Activated CD8-positive, alpha-beta memory T cell treated with anti-CD3 and anti-CD28 coated beads for 1 hour (primary cell): ENCODE results near the gene NR1H3.

Experiments
- DNase-seq, 2 donors: peaks; one replicate each; pipeline ENCODE4 v3.0.0-alpha.2; 2020; ENCODE audit warnings: low read depth in 1 of 2; ENCODE audit errors: extremely low read depth in 1 of 2

NR1H3 gene

DNA sequence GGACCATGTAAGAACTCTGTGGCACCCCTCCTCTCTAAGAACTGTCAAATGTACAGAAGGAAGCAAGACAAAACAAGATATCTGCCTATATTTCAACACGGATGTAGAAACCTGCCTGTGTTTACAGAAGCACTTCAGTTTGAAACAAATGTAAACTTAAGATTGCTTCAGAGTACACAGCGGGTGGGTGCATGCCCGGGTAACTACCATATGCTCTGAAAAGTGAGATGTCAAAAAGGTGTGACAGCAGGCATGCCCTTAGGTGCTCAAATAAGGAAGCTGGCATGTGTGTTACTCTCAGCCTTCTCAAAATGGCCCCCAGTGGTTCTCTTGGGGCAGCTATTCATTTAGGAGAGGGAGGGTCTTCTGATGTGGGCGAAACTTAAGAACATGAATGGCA lies 14.3 kb upstream of the NR1H3 start:
- no peak for DNase-seq

DNA sequence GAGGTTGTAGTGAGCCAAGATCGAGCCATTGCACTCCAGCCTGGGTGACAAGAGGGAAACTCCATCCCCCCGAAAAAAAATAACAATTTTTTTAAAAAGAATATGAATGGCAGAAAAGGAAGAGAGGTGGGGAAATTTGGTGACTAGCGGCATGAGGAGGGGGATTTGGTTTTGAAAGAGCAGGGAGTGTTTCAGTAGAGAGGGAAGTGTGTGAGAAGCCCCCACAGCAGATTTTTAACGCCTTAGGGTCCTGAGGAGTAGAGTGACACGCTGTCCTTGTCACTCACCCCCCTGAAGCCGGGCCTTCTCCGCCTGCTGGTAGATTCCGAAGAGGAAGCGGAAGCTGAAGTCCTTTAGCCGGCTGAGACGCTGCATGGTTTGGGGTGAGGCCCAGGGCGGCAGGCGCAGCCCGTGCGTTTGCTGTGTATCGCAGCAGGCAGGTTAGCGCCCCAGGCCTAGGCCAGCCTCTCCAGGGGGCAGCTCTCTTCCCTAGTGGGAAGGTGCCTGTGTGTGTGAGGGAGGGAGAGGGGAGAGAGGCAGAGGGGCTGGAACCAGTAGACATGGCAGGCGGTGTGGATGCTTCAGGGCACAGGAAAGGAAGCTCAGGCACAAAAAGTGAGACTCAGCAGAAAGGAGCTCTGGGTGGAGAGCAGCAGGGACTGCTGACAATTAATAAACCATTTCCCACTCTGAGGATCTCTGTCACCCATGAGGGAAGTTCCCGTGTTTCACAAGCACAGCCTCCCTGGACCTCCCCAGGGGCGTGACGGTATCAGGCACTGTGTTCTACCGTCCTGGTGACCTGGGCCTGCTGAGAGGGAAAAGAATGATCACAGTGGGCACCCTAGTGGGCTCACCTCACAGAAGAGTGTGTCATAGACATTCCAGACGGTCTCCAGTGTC lies 13.1 kb upstream of the NR1H3 start:
- DNase-seq, result no peak

DNA sequence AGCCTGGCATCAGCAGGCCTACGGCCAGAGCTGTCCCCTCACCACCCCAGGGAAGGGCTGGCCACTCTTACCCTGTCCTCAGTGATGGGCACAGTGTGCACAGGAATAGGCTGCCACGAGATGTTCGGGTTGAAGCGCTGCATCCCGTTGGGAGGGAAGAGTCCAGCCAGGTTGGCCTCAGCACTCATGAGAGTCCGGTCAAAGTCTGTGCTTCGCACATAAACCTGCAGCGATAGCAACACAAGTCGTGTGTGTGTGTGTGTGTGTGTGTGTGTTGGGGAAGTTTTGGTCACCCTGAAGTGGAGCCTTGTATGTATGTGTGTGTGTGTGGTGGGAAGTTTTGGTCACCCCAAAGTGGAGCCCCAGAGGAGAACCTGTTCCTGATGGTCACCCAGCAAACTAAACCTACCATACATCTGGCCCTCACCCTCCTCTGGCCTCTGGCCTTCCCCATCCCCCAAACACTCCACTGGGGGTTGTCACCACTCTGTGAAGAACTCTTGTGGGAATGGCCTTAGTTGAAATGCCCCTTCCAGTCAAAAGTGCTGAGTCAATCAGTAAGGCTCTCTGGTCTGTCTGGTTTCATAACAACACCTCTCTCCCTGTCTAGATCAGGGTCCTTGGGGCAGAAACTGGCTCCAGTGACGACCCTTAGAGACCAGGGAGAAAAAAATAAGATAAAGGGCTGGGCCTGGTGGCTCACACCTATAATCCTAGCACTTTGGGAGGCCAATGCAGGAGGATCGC lies 12.0 kb upstream of the NR1H3 start:
- no peak for DNase-seq

DNA sequence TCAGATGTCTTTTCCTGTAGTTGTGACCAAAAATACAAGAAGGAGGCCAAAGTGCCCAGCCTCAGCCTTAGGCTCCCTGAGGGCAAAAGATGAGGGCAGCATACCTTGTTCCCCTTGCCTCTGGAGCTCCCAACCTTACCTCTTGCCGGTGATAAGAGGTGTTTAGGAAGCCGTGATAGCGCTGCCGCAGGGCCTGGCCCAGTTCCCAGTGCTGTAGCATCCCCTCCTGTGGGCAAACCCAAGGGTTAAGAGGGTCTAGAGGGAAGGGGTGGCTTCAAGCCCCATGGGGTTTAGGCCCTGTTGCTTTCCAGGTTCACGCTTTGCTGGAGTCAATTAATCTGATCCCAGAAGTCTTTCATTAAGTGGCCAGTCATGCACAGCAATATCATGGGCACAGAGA lies 10.3 kb upstream of the NR1H3 start:
- no peak for DNase-seq

DNA sequence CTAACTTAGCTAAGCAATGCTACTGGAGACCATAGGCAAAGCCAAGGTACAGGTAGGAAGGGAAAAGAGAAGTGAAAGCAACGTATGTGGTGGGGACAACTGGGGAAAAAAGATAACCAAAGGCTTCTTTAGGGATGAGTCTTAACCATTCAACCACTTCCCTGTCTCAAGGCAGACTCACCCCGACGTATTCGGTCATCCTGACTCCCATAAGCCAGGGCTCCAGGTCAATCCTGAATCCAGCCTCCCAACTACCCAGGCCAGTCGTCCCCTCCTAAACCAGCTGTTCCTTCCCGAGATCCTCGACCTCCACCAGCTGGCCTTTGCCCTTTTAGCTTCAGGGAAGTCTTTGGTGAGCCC lies 9.5 kb upstream of the NR1H3 start:
- DNase-seq, result no peak

DNA sequence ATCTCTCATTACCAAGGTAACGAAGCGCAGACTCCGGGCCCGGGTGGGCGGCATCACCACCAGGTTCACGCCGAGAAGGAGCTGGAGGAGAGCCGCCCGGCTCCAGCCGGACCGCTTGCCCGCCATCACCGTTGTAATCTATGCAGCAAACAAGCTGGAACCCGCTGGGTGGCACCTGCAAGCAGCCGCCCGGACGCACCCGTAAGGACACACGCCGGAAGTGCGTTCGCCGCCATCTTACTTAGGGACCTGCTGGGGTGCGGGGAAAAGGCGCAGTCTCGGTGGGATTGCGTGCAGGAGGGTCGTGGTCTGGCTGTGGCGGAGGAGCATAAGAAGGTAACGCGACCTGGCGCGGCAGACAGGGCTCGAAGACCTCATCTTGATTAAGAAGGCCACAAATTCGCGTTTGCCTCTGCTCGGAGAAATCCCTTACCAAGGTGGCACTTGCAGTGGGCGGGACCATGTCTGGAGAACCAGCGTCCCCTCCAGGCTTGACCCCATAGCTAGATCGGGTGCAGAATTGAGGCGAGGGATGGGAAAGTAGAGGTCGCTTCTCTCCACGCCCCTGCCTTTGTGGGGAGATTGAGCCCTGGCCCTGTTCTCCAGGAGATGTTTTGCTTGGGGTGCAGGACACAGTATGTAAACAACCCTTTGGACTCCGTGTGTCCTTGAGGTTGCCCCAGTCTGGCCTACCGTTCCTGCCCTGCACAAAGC lies 9.0 kb upstream of the NR1H3 start, which contains the start of gene ACP2:
ACP2 (minus strand) TSS at position 151 of the 714 bp plus-strand sequence; CDS start at position 126, 25 bp downstream.
- DNase-seq, result peak; percentile 69 to 71

DNA sequence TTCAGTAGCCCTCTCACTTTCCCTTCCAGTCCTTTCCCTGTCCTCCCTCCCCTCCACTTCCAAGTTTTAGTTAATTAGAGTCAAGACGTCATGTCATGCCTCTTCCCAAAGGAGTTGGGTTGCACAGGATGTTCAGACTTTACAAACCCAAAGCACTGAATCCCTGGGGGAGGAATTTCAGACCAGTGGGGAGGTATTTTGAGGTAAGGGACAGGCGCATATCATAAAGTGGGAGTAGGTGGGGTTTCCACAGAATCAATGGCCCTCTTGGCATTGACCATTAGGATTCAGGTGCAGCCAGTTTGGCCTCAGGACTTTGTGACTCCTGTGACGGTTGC lies 8.4 kb upstream of the NR1H3 start:
- no peak for DNase-seq

DNA sequence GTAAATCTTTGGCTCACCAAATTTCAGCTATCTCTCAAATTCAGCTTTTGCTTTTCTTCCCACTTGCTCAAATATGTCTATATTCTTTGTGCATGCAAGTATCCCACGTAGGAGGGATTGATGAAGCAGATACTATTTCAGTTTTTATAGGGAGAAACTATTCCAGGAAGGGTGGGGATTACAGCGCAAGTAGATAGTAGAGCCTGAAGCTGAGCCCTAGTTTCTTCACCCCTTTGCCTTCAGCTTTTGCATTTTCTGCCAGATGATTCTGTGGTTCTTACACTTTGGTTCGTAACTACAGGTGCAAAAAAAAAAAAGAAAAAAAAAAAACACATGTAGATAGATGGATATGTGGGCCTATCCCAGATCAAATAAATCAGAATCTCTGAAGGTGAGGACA lies 6.0 kb upstream of the NR1H3 start:
- no peak for DNase-seq

DNA sequence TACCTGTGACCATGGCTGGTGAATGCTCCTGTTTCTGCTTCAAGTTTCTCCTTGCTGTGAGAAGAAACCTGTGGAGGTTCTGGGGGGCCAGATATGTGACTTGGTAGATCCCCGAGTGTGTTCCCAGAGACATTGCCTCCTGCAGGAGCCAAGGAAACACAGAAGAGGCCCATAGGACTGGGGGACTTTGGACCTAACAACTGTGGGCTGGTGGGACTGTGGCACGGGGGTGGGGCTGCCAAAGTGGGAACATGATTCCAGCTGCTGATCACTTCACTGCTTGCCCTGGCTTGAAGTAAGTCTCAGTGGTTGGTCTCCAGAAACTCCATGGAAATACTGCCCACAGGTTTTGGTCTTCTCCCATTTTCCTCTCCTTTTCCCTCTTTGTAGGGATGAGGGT lies 4.1 kb upstream of the NR1H3 start:
- DNase-seq, result no peak

DNA sequence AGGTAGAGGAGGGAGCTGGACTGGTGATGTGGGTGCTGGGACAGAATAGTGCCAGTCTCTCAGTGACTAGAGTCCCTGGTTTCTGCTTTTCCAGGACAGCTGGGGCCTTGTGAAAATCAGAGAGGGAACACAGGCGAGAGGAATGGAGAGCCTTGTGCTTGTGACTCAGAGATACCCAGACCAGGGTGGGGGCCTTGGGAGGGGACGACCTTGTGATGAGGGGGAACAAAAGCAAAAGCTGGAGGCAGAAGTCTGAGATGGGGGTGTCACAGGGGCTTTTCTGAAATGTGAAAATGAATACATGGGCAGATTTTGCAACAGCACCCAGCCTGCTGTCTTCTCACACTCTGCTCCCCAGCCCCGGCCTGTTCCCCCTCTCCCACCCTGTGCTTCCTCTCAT lies 3.4 kb upstream of the NR1H3 start:
- DNase-seq, result no peak

DNA sequence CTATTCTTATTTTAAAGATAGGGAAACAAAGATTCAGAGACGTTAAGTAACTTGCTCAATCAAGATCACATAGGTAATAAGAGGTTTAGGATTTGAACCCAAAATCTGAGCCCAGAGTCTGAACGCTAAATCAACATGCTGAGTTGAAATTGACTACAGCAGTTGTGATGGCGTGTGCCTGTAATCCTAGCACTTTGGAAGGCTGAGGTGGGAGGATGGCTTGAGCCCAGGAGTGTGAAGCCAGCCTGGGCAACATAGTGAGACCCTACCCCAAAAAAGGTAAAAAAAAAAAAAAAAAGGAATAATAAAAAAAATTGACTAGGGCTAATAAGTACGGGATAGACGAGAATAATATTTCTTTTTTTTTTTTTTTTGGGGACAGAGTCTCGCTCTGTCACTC lies 1.4 kb upstream of the NR1H3 start:
- no peak for DNase-seq

DNA sequence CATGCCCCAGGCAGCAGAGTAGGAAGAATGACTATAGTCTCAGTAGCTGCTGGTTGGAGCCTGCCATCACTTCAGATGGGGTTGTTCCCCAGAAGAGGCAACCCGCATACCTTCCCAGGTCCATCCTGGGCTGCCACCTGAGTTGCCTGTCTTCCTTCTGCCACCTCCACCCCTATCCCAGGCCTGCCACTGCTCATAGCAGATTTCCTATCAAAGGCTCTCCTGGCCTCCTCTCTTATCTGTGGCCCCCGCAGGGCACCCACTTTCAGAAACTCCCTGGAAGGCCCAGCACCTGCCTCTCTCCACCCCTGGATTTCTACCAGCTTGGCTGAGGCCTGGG lies 649 bp upstream of the NR1H3 start:
- no peak for DNase-seq

DNA sequence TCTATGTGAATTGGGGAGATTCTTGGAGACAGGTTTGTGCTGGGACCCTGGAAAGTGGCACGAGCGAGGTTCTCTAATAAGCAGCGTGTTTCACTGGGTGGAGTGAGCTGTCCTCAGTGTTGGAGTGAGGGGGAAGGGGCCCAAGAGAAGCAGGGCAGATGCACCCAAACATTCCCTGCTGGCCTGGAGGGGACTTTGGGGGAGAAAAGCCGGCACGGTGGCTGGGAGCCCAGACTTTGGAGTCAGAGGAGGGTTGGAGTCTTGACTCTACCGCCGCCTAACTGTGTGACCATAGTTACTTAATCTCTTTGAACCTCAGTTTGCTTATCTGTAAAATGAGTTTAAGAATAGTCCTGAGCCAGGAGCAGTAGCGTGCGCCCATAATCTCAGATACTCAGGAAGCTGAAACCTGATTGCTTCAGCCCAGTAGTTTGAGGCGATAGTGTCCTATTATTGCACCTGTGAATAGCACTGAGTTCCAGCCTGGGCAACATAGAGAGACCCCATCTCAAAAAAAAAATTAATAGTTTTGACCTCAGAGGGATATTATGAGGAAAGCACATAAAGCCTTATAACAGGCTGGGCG lies 614 bp downstream of the NR1H3 start:
- DNase-seq, result no peak

DNA sequence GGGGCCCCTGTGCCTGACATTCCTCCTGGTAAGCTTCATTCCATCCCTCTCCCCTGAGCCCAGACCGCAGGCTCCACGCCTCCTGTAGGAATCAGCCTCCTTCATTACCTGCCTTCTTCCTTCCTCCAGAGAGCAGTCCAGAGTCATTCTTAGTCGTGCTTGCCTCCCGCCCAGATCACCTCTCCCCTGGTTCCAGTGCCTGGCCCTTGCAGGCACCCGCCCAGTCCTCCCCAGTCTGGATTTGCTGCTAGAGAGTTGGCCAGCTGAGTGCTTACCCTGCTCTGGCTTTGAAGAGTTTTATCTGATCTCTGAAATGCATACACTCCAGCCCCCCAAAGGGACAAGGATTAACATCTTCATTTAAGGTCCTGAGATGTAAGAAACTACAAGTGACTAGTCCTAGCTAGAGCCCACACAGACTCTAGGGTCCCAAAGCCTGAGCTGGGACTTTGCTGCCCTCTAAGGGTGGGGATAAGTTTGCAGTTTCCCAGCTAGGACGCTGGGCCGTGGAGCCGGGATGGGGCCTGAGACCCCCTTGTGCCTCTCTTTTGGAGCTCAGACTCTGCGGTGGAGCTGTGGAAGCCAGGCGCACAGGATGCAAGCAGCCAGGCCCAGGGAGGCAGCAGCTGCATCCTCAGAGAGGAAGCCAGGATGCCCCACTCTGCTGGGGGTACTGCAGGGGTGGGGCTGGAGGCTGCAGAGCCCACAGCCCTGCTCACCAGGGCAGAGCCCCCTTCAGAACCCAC lies 1.6 kb downstream of the NR1H3 start:
- DNase-seq, result no peak

DNA sequence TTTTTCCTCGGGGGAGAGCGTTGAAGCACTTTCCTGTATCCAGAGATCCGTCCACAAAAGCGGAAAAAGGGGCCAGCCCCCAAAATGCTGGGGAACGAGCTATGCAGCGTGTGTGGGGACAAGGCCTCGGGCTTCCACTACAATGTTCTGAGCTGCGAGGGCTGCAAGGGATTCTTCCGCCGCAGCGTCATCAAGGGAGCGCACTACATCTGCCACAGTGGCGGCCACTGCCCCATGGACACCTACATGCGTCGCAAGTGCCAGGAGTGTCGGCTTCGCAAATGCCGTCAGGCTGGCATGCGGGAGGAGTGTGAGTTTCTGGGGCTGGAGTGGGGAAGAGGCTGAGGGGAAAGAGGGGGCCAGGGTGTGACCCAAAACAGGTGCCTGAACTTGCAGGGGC lies 2.6 kb downstream of the NR1H3 start:
- DNase-seq, result no peak

DNA sequence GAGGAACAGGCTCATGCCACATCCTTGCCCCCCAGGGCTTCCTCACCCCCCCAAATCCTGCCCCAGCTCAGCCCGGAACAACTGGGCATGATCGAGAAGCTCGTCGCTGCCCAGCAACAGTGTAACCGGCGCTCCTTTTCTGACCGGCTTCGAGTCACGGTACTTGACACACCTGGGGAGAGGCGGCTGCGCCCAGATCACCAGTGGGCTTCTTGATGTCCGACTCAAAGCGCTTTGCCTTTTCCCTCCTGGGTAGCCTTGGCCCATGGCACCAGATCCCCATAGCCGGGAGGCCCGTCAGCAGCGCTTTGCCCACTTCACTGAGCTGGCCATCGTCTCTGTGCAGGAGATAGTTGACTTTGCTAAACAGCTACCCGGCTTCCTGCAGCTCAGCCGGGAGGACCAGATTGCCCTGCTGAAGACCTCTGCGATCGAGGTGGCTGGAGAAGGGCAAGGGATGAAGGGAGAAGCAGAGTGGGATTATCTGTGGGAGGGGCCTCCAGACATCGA lies 3.5 kb downstream of the NR1H3 start:
- no peak for DNase-seq

DNA sequence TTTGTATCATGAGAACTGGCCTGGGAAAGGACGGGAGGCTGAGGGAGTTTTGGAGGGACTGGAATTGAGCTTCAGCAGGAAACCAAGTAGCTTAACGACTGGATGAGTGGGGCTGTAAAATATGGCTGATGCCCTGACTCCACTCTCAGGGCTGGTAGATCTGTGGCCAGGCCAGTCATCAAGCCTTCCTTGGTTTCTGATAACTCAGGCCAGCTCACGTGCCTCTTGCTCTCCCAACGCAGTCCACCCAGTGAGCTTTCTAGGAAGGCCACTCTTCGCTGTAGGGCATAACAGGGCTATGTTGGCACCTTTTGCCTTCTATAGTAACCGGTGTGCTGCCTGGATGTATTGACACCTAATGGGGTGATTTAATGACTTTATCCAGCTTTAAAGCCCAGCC lies 6.3 kb downstream of the NR1H3 start:
- DNase-seq, result no peak

DNA sequence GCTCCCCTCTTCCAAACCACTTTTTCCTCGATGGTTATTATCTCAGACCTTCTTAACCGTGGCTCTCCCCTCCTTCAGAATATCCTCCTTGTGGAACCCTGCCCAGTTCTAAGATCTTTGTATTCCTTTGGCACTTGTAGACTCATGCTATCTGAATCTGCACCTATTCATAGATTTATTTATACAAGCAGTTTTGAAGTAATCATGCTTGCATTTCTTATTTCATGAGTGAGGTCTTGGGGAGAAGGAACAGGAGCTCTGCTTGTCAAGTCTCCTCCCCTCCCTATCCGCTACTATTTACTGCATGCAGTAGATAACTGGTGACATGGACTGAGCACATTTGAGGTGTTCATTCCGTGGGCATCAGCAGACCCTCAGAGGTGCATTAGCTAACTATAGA lies 6.7 kb downstream of the NR1H3 start:
- DNase-seq, result no peak

DNA sequence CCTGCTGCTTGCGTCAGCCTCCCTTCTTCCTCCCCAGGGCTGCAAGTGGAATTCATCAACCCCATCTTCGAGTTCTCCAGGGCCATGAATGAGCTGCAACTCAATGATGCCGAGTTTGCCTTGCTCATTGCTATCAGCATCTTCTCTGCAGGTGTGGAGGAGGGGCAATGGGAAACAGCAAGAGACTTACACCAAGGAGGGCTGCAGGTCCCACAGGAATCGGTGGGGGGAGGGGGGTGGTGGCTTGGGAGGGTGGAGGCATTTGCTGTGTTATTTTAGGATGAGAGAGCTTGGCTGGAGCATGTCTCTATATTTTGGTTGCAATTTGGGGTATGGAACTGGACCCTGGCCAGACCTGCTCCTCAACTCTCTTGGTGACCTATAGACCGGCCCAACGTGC lies 10.1 kb downstream of the NR1H3 start:
- no peak for DNase-seq

DNA sequence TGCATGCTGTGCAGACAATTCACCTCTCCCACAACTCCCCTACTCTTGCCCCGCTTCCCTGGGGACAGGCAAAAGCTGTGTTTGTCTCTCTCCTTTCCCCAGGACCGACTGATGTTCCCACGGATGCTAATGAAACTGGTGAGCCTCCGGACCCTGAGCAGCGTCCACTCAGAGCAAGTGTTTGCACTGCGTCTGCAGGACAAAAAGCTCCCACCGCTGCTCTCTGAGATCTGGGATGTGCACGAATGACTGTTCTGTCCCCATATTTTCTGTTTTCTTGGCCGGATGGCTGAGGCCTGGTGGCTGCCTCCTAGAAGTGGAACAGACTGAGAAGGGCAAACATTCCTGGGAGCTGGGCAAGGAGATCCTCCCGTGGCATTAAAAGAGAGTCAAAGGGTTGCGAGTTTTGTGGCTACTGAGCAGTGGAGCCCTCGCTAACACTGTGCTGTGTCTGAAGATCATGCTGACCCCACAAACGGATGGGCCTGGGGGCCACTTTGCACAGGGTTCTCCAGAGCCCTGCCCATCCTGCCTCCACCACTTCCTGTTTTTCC lies 10.7 kb downstream of the NR1H3 start:
- DNase-seq, result no peak
